Mammary epithelial cell (primary cell): ENCODE results near the gene FAM53B.

Experiments used
- EZH2 ChIP-seq: IDR thresholded peaks from 2 replicates; pipeline ENCODE4 v1.6.1; 2012; ENCODE audit warnings: low read length, inconsistent platforms, borderline replicate concordance
- TF ChIP-seq, protein P1 (sequence below), 2 donors: IDR thresholded peaks in 1 of 2; conservative IDR thresholded peaks in 1 of 2; 2 replicates each; pipeline ENCODE4 v1.5.1; 2011 to 2012; ENCODE audit warnings: inconsistent platforms in 2 of 2, low read length in 2 of 2, mild to moderate bottlenecking in 2 of 2, control low read depth in 1 of 2, low read depth in 1 of 2; ENCODE audit not compliant: insufficient read depth in 1 of 2; ENCODE audit errors: extremely low read depth in 1 of 2

DNA sequence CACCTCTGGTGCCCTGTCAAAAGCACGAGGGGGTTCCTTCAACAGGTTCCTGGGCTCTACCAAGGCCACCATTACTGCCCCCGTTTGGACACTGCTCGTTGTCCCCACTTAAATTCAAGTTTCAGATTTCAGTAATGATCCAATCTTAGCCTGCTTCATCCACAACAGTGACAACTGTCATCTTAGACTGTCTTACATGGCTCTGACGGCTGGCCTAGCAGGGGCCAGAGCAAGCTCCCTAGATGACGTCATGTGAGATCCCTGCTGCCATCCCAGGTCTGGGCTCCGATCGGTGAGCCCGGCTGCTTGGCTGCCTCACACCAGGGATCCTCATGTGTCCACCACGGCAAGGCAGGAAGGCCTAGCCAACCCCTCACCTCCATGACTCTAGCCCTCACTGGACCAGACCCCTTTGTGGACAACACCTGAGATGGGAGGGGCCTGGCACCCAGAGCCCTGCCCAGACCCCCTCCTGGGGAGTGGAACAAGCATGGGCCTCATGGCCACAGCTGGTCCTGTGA lies 82.5 kb downstream of the FAM53B start:
- TF ChIP-seq, protein P1, sequence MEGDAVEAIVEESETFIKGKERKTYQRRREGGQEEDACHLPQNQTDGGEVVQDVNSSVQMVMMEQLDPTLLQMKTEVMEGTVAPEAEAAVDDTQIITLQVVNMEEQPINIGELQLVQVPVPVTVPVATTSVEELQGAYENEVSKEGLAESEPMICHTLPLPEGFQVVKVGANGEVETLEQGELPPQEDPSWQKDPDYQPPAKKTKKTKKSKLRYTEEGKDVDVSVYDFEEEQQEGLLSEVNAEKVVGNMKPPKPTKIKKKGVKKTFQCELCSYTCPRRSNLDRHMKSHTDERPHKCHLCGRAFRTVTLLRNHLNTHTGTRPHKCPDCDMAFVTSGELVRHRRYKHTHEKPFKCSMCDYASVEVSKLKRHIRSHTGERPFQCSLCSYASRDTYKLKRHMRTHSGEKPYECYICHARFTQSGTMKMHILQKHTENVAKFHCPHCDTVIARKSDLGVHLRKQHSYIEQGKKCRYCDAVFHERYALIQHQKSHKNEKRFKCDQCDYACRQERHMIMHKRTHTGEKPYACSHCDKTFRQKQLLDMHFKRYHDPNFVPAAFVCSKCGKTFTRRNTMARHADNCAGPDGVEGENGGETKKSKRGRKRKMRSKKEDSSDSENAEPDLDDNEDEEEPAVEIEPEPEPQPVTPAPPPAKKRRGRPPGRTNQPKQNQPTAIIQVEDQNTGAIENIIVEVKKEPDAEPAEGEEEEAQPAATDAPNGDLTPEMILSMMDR (conservative IDR thresholded peaks at IDR 0.05 in 1 of 2, IDR thresholded peaks at IDR 0.05 in 1 of 2; ENCODE audit: extremely low read depth in 1 of 2, insufficient read depth in 1 of 2, low read depth in 1 of 2, low read length in 2 of 2): no peak
- no peak for TF ChIP-seq EZH2
